Liver (tissue), 9 donors: ENCODE data around the gene CD164. TPM values are rescaled to one million over a fixed set of nuclear protein-coding genes. Genes with fewer than 3 reads are reported as not detected.

Source experiments
- DNase-seq: peaks from one replicate; pipeline ENCODE4 v3.0.0-alpha.2; 2017; ENCODE audit warnings: low spot score
- H3K27ac ChIP-seq, 2 donors: one replicate each; pipeline ENCODE4 v1.7.0; 2013; ENCODE audit warnings: inconsistent platforms in 2 of 2, low read length in 2 of 2, control low read depth in 1 of 2, low read depth in 1 of 2, mild to moderate bottlenecking in 1 of 2
- H3K27me3 ChIP-seq, 4 donors: one replicate each; pipeline versions ENCODE4 v1.6.1 to v1.7.0; 2013; ENCODE audit warnings: low read length in 3 of 4, inconsistent platforms in 1 of 4, mild to moderate bottlenecking in 1 of 4, moderate library complexity in 1 of 4; ENCODE audit not compliant: control insufficient read depth in 4 of 4, insufficient read depth in 4 of 4
- H3K36me3 ChIP-seq, 4 donors: one replicate each; pipeline versions ENCODE4 v1.6.1 to v1.7.0; 2013; ENCODE audit warnings: low read length in 3 of 4, mild to moderate bottlenecking in 3 of 4, low read depth in 1 of 4, moderate library complexity in 1 of 4; ENCODE audit not compliant: control insufficient read depth in 4 of 4, insufficient read depth in 3 of 4
- H3K4me1 ChIP-seq, 4 donors: one replicate each; pipeline versions ENCODE4 v1.6.1 to v1.7.0; 2013; ENCODE audit warnings: low read length in 3 of 4, mild to moderate bottlenecking in 3 of 4, moderate library complexity in 1 of 4; ENCODE audit not compliant: control insufficient read depth in 4 of 4, insufficient read depth in 4 of 4
- H3K4me3 ChIP-seq, 3 donors: one replicate each; pipeline versions ENCODE4 v1.6.1 to v1.7.0; 2013; ENCODE audit warnings: low read length in 3 of 3, control low read depth in 1 of 3, low read depth in 1 of 3, mild to moderate bottlenecking in 1 of 3
- H3K9ac ChIP-seq, 2 donors: one replicate each; pipeline ENCODE4 v1.7.0; 2013; ENCODE audit warnings: low read length in 2 of 2, mild to moderate bottlenecking in 2 of 2, moderate library complexity in 2 of 2, control low read depth in 1 of 2, low read depth in 1 of 2
- H3K9me3 ChIP-seq, 4 donors: one replicate each; pipeline versions ENCODE4 v1.6.1 to v1.7.0; 2013; ENCODE audit warnings: low read length in 3 of 4; ENCODE audit not compliant: control insufficient read depth in 4 of 4
- FOXA2 ChIP-seq: IDR thresholded peaks from 2 replicates; pipeline ENCODE4 v1.6.1; 2016; ENCODE audit warnings: antibody characterized with exemption
- HNF4A ChIP-seq, 2 donors: conservative IDR thresholded peaks; 2 replicates each; pipeline ENCODE4 v1.6.1; 2016; ENCODE audit warnings: antibody characterized with exemption in 2 of 2, mild to moderate bottlenecking in 2 of 2
- HNF4G ChIP-seq: IDR thresholded peaks from 2 replicates; pipeline ENCODE4 v1.6.1; 2016; ENCODE audit warnings: antibody characterized with exemption
- JUND ChIP-seq, 2 donors: IDR thresholded peaks; 2 replicates each; pipeline ENCODE4 v1.6.1; 2016; ENCODE audit warnings: antibody characterized with exemption in 2 of 2
- MAX ChIP-seq: IDR thresholded peaks from 2 replicates; pipeline ENCODE4 v1.6.1; 2016; ENCODE audit warnings: antibody characterized with exemption
- NR2F2 ChIP-seq: IDR thresholded peaks from 2 replicates; pipeline ENCODE4 v1.6.1; 2016; ENCODE audit warnings: antibody characterized with exemption
- RAD21 ChIP-seq, 2 donors: IDR thresholded peaks; 2 replicates each; pipeline ENCODE4 v1.6.1; 2016; ENCODE audit warnings: antibody characterized with exemption in 2 of 2, mild to moderate bottlenecking in 2 of 2
- SP1 ChIP-seq: IDR thresholded peaks from 2 replicates; pipeline ENCODE4 v1.6.1; 2018; ENCODE audit warnings: antibody characterized with exemption, mild to moderate bottlenecking
- TAF1 ChIP-seq: conservative IDR thresholded peaks from 2 replicates; pipeline ENCODE4 v1.6.1; 2016; ENCODE audit warnings: antibody characterized with exemption, mild to moderate bottlenecking
- YY1 ChIP-seq: IDR thresholded peaks from 2 replicates; pipeline ENCODE4 v1.6.1; 2016; ENCODE audit warnings: antibody characterized with exemption, mild to moderate bottlenecking
- WGBS: extraction: QIAGEN DNeasy Blood & Tissue Kit; methylation state at CpG from one replicate; pipeline ENCODE4 v1.1.7; 2013; 5-methylcytosine and 5-hydroxymethylcytosine counted together
- polyA plus RNA-seq, 2 donors: library from polyadenylated mRNA; stranded (reverse) in 1 of 2; unstranded in 1 of 2; fragments of 200-250 nt in 1 of 2; fragments of >200 nt in 1 of 2; fragmentation: Nextera tagmentation in 1 of 2; extraction: Ambion mirVana in 1 of 2; gene quantifications; one replicate each; pipeline versions ENCODE4 v1.2.1 to v1.2.3, GENCODE V29; 2013 to 2015
- total RNA-seq, 2 donors: library from RNA; depleted of rRNA; stranded (reverse); fragments of >200 nt; gene quantifications; one replicate each; pipeline ENCODE4 v1.2.3, GENCODE V29; 2014
- TF ChIP-seq, protein P1 (sequence below): IDR thresholded peaks from 2 replicates; pipeline ENCODE4 v1.6.1; 2016; ENCODE audit warnings: antibody characterized with exemption
- TF ChIP-seq, protein P2 (sequence below): IDR thresholded peaks from 2 replicates; pipeline ENCODE4 v1.6.1; 2016; ENCODE audit warnings: antibody characterized with exemption, mild to moderate bottlenecking
- TF ChIP-seq, protein P3 (sequence below): fragments of 150-350 bp; IDR thresholded peaks from 2 replicates; pipeline ENCODE4 v1.5.1; 2017; ENCODE audit warnings: improper control_type of control experiment, low read depth, low read length; ENCODE audit not compliant: missing input control
- TF ChIP-seq, protein P4 (sequence below): IDR thresholded peaks from 2 replicates; pipeline ENCODE4 v1.6.1; 2016; ENCODE audit warnings: antibody characterized with exemption
- donor health status: healthy.
- donor health status: healthy.
- donor health status: healthy.
- donor health status: healthy.
- donor health status: healthy.

The CD164 gene
- total and polyA plus RNA-seq, 4 donors: 84.5 to 218 (median 132) TPM

DNA sequence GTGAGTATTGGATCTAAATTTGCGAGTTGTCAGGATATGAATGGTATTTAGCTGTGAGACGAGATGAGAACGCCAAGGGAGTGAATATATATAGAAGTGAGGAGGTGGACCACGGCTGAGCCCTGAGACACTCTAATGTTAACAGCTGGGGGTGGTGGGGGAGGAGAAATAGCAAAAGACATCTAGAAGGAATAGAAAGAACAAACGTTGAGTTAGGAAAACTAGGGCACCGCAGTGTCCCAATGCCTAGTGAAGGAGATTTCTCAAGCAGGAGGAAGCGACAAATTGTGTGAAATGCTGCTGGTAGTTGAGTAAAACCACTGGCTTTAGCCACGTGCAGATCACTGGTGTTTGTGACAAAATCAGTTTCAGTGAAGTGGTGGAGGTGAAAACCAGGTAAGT is 56.9 kb downstream of the CD164 start:
- Histone ChIP-seq H3K27me3 (no peaks in the 10 kb centered on the region), H3K9me3 (no peaks in the 10 kb centered on the region), H3K4me3 (no peak overlapping the region), H3K27ac (no peak overlapping the region), H3K4me1 (no peaks in the 10 kb centered on the region), H3K9ac (no peak overlapping the region), H3K36me3 (no peaks in the 10 kb centered on the region)
- DNase-seq: no peak
- 84% methylated on average over 8 of the region's 8 CpGs for WGBS
- no peak for TF ChIP-seq YY1
- TF ChIP-seq, protein P1, sequence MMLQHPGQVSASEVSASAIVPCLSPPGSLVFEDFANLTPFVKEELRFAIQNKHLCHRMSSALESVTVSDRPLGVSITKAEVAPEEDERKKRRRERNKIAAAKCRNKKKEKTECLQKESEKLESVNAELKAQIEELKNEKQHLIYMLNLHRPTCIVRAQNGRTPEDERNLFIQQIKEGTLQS: no peak
- TF ChIP-seq HNF4A (conservative IDR thresholded peaks at IDR 0.05): no peak
- TF ChIP-seq, protein P2, sequence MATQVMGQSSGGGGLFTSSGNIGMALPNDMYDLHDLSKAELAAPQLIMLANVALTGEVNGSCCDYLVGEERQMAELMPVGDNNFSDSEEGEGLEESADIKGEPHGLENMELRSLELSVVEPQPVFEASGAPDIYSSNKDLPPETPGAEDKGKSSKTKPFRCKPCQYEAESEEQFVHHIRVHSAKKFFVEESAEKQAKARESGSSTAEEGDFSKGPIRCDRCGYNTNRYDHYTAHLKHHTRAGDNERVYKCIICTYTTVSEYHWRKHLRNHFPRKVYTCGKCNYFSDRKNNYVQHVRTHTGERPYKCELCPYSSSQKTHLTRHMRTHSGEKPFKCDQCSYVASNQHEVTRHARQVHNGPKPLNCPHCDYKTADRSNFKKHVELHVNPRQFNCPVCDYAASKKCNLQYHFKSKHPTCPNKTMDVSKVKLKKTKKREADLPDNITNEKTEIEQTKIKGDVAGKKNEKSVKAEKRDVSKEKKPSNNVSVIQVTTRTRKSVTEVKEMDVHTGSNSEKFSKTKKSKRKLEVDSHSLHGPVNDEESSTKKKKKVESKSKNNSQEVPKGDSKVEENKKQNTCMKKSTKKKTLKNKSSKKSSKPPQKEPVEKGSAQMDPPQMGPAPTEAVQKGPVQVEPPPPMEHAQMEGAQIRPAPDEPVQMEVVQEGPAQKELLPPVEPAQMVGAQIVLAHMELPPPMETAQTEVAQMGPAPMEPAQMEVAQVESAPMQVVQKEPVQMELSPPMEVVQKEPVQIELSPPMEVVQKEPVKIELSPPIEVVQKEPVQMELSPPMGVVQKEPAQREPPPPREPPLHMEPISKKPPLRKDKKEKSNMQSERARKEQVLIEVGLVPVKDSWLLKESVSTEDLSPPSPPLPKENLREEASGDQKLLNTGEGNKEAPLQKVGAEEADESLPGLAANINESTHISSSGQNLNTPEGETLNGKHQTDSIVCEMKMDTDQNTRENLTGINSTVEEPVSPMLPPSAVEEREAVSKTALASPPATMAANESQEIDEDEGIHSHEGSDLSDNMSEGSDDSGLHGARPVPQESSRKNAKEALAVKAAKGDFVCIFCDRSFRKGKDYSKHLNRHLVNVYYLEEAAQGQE: no peak
- no peak for TF ChIP-seq JUND (IDR thresholded peaks at IDR 0.05)
- TF ChIP-seq SP1: no peak
- TF ChIP-seq MAX: no peak
- no peak for TF ChIP-seq RAD21 (IDR thresholded peaks at IDR 0.05)
- TF ChIP-seq, protein P3, sequence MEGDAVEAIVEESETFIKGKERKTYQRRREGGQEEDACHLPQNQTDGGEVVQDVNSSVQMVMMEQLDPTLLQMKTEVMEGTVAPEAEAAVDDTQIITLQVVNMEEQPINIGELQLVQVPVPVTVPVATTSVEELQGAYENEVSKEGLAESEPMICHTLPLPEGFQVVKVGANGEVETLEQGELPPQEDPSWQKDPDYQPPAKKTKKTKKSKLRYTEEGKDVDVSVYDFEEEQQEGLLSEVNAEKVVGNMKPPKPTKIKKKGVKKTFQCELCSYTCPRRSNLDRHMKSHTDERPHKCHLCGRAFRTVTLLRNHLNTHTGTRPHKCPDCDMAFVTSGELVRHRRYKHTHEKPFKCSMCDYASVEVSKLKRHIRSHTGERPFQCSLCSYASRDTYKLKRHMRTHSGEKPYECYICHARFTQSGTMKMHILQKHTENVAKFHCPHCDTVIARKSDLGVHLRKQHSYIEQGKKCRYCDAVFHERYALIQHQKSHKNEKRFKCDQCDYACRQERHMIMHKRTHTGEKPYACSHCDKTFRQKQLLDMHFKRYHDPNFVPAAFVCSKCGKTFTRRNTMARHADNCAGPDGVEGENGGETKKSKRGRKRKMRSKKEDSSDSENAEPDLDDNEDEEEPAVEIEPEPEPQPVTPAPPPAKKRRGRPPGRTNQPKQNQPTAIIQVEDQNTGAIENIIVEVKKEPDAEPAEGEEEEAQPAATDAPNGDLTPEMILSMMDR: no peak
- TF ChIP-seq, protein P4, sequence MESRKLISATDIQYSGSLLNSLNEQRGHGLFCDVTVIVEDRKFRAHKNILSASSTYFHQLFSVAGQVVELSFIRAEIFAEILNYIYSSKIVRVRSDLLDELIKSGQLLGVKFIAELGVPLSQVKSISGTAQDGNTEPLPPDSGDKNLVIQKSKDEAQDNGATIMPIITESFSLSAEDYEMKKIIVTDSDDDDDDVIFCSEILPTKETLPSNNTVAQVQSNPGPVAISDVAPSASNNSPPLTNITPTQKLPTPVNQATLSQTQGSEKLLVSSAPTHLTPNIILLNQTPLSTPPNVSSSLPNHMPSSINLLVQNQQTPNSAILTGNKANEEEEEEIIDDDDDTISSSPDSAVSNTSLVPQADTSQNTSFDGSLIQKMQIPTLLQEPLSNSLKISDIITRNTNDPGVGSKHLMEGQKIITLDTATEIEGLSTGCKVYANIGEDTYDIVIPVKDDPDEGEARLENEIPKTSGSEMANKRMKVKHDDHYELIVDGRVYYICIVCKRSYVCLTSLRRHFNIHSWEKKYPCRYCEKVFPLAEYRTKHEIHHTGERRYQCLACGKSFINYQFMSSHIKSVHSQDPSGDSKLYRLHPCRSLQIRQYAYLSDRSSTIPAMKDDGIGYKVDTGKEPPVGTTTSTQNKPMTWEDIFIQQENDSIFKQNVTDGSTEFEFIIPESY: no peak
- TF ChIP-seq TAF1: no peak
- TF ChIP-seq NR2F2: no peak
- no peak for TF ChIP-seq HNF4G
- TF ChIP-seq FOXA2: no peak

DNA sequence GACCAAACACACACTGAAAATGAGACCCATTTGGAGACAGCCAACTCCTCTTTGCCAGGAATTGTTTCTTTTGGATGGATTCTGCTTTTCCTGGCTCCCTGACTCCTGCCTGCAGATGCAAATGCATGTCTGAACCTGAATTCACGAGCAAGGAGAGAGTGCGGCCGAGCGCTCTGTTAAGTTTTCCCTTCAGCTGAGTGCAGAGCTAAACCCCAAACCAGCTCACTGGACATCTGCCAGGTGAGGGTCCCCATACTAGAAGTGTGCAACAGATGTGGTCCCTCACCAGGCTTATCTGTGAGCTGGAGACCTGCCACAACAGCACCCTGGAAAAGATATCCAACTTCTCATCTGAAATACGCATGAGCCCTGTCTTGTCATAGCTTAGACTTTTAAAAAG is 59.0 kb downstream of the CD164 start:
- no peak overlapping the region for H3K27ac ChIP-seq
- TF ChIP-seq YY1 (no peak), NR2F2 (no peak)
- TF ChIP-seq, protein P4: no peak
- H3K4me3 ChIP-seq: no peak overlapping the region
- peaks cover 3 to 10% (median 8%) of the 10 kb centered on the region in 4 donors for H3K4me1 ChIP-seq
- WGBS: 87% methylated on average over 5 of the region's 5 CpGs
- H3K27me3 ChIP-seq: no peaks in the 10 kb centered on the region
- DNase-seq: no peak
- H3K9me3 ChIP-seq: no peaks in the 10 kb centered on the region
- no peak overlapping the region for H3K9ac ChIP-seq
- H3K36me3 ChIP-seq: no peaks in the 10 kb centered on the region
